Fibroblast of villous mesenchyme (primary cell): ENCODE data around the gene SMIM10L2A. TPM values are rescaled to one million over a fixed set of nuclear protein-coding genes. Genes with fewer than 3 reads are reported as not detected.

Experiments
- DNase-seq: peaks from one replicate; pipeline ENCODE4 v3.0.0-alpha.2; 2010; ENCODE audit warnings: low read depth
- H3K4me3 ChIP-seq: 2 replicates; pipeline ENCODE4 v1.5.1; 2011; ENCODE audit warnings: low read depth, mild to moderate bottlenecking, low read length
- total RNA-seq: library from RNA; depleted of rRNA; stranded (reverse); fragments of >200 nt; gene quantifications from 2 replicates; pipeline ENCODE4 v1.2.3, GENCODE V29; 2012
- TF ChIP-seq, protein P1 (sequence below): IDR thresholded peaks from 2 replicates; pipeline ENCODE4 v1.5.1; 2012; ENCODE audit warnings: low read depth, mild to moderate bottlenecking, low read length; ENCODE audit not compliant: insufficient read depth

SMIM10L2A gene
- total RNA-seq, 1 donor, result not detected

DNA sequence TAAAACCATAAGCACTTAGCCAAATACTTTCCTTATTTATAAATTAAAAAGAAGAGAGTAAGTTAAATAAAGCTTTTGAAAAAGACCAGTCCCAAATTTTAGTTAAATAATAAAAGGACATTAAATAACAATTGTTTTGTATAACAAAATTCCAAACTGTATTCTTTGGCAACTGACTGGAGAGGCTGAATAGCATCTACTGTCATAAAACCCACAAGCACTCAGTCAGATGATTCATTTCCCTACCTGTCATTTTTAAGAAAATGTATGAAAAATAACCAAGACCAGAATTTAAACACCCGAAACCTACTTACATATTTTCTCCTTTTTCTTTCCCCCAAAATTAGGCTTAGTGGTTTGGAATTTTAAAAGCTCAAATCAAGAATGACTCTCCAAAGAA is 32.5 kb upstream of the SMIM10L2A start:
- TF ChIP-seq, protein P1, sequence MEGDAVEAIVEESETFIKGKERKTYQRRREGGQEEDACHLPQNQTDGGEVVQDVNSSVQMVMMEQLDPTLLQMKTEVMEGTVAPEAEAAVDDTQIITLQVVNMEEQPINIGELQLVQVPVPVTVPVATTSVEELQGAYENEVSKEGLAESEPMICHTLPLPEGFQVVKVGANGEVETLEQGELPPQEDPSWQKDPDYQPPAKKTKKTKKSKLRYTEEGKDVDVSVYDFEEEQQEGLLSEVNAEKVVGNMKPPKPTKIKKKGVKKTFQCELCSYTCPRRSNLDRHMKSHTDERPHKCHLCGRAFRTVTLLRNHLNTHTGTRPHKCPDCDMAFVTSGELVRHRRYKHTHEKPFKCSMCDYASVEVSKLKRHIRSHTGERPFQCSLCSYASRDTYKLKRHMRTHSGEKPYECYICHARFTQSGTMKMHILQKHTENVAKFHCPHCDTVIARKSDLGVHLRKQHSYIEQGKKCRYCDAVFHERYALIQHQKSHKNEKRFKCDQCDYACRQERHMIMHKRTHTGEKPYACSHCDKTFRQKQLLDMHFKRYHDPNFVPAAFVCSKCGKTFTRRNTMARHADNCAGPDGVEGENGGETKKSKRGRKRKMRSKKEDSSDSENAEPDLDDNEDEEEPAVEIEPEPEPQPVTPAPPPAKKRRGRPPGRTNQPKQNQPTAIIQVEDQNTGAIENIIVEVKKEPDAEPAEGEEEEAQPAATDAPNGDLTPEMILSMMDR, result no peak
- no peak for DNase-seq
- no peak overlapping the region for H3K4me3 ChIP-seq

DNA sequence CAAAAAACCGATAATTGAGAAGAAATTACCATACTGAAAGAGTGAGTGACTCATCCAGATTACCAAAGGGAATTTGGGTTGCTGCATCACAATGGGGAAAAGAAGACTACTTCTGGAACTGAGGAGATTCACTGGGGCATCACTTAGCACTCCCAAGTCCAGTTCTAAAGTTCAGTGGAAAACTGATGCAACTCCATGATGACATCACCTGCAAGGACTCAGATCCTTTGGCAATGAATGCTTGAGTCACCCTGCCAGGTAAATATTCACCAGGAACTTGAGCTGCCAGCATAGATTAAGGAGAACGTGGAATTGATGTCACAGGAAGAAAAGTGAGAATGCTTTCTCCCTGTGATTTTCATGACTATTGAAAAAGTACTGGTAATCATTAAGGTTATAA is 32.0 kb upstream of the SMIM10L2A start:
- DNase-seq, result no peak
- no peak overlapping the region for H3K4me3 ChIP-seq
- TF ChIP-seq, protein P1, result no peak

DNA sequence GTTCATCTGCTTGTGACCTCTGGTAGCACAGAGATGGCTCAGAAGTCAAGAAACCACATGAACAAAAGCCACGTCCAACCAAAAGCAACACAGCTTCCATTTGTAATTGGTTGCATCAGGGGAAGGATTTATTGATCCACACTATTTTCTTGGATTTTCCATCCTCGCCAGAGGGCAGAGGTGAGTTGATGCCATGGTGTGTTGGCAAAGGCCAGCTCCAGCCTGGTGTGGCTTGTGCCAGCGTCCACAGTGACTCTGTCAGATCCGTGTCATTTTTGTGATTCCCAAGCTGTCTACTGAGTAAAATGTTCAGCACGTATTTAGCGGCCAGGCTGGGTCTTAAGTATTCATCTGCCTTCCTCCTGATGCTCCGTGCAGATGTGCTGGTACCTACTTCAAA is 30.0 kb upstream of the SMIM10L2A start:
- TF ChIP-seq, protein P1, result no peak
- no peak overlapping the region for H3K4me3 ChIP-seq
- no peak for DNase-seq

DNA sequence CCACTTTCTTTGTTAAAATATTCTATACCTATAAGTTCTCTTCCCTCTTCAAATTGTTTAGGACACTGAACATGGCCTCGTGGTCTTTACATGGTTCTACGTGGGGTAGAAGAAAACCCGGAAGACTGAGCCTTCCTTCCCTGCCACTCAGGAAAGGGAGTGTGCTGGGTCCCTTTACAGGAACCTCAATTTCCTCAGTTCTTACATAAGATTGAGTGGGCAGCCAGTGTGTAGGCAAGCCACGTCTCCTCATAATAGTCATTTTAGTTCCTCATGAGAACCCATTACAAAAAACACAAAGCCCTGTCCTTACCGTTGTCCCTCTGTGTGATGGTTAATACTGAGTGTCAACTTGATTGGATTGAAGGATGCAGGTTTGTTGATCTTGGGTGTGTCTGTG is 28.7 kb upstream of the SMIM10L2A start:
- no peak for DNase-seq
- no peak overlapping the region for H3K4me3 ChIP-seq
- TF ChIP-seq, protein P1, result no peak

DNA sequence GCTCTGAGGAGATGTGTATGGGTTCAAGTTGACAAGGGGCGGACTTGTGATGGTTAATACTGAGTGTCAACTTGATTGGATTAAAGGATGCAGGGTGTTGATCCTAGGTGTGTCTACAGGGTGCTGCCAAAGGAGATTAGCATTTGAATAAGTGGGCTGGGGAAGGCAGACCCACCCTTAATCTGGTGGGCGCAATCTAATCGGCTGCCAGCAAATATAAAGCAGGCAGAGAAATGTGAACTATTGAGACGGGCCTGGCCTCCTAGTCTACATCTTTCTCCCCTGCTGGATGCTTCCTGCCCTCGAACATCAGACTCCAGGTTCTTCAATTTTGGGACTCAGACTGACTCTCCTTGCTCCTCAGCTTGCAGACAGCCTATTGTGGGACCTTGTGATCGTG is 26.7 kb upstream of the SMIM10L2A start:
- no peak overlapping the region for H3K4me3 ChIP-seq
- DNase-seq, result no peak
- TF ChIP-seq, protein P1, result no peak

DNA sequence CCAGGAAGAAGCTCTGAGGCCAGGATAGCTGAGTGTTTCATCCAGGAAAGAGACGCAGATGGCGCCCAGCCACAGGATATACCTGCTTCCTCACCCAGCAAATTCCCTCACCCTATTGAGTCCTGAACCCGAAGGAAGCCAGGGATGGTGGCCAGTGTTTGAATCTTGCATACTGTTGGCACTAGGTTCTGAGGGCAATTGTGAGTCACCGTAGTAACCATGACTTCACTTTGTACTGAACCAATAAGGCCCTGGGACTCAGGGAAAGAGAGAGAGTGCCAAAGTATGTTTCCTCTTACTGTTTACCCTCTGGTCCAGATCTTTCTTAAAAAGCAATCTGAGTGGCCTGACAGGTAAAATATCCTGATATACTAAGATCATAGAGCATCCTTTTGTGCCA is 25.6 kb upstream of the SMIM10L2A start:
- TF ChIP-seq, protein P1, result no peak
- H3K4me3 ChIP-seq, result no peak overlapping the region
- no peak for DNase-seq

DNA sequence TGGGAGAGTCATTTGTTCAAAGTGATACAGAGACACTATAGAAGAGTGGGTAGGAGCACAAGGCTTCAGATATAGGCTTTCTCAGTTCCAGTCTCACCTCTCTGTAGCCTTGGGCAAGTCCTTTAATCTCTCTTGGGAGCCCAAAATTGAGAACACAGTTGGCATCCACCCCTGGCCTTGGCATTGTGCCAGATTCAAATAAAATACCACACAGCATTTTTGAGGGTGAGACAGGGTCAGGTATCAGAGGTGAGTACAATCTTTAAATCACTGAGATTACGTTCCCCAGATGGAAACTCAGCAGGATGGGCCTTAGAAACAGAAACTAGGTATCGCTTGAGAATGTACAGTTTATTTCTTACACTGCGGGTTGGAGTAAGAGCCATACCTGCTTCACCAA is 25.2 kb upstream of the SMIM10L2A start:
- DNase-seq, result no peak
- no peak overlapping the region for H3K4me3 ChIP-seq
- TF ChIP-seq, protein P1, result no peak
